Measurements from ENCODE around the gene MYL5.
"Not testable (repeated sequence)": the region's sequence is repeated elsewhere in the genome, so short reads cannot be mapped to it uniquely, and the experiment has no call there.

DNA sequence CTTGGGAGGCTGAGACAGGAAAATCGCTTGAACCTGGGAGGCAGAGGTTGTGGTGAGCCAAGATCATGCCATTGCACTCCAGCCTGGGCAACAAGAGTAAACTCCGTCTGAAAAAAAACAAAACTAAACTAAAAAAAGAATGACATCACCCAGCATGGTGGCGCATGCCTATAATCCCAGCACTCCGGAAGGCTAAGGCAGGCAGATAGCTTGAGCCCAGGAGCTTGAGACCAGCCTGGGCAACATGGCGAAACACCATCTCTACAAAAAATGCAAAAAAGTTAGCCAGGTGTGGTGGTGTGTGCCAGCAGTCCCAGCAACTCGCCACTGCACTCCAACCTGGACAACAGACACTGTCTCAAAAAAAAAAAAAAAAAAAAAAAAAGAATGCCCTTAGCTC, 32.0 kb upstream of the MYL5 start:
- TF ChIP-seq, protein P1, sequence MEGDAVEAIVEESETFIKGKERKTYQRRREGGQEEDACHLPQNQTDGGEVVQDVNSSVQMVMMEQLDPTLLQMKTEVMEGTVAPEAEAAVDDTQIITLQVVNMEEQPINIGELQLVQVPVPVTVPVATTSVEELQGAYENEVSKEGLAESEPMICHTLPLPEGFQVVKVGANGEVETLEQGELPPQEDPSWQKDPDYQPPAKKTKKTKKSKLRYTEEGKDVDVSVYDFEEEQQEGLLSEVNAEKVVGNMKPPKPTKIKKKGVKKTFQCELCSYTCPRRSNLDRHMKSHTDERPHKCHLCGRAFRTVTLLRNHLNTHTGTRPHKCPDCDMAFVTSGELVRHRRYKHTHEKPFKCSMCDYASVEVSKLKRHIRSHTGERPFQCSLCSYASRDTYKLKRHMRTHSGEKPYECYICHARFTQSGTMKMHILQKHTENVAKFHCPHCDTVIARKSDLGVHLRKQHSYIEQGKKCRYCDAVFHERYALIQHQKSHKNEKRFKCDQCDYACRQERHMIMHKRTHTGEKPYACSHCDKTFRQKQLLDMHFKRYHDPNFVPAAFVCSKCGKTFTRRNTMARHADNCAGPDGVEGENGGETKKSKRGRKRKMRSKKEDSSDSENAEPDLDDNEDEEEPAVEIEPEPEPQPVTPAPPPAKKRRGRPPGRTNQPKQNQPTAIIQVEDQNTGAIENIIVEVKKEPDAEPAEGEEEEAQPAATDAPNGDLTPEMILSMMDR (IDR thresholded peaks at IDR 0.05): not testable (repeated sequence)
- not testable (repeated sequence) for TF ChIP-seq POLR2A (IDR thresholded peaks at IDR 0.05)
